Astrocyte of the cerebellum (primary cell): Measurements from ENCODE around the gene GIMAP8.
"Not testable (repeated sequence)": the region's sequence is repeated elsewhere in the genome, so short reads cannot be mapped to it uniquely, and the experiment has no call there.

Source experiments
- DNase-seq: peaks from one replicate; pipeline ENCODE4 v3.0.0-alpha.2; 2011; ENCODE audit warnings: low read depth
- H3K4me3 ChIP-seq: 2 replicates; pipeline ENCODE4 v1.5.1; 2011; ENCODE audit warnings: mild to moderate bottlenecking, low read depth, low read length, moderate library complexity
- in situ Hi-C: cut with HindIII; loops from 2 replicates; pipeline ENCODE4 v1.10.0; 2017; ENCODE audit warnings: low sequenced_read_pairs
- TF ChIP-seq, protein P1 (sequence below): IDR thresholded peaks from 2 replicates; pipeline ENCODE4 v1.5.1; 2012; ENCODE audit warnings: low read length, low read depth, moderate library complexity, mild to moderate bottlenecking; ENCODE audit errors: missing control alignments

Gene GIMAP8

DNA sequence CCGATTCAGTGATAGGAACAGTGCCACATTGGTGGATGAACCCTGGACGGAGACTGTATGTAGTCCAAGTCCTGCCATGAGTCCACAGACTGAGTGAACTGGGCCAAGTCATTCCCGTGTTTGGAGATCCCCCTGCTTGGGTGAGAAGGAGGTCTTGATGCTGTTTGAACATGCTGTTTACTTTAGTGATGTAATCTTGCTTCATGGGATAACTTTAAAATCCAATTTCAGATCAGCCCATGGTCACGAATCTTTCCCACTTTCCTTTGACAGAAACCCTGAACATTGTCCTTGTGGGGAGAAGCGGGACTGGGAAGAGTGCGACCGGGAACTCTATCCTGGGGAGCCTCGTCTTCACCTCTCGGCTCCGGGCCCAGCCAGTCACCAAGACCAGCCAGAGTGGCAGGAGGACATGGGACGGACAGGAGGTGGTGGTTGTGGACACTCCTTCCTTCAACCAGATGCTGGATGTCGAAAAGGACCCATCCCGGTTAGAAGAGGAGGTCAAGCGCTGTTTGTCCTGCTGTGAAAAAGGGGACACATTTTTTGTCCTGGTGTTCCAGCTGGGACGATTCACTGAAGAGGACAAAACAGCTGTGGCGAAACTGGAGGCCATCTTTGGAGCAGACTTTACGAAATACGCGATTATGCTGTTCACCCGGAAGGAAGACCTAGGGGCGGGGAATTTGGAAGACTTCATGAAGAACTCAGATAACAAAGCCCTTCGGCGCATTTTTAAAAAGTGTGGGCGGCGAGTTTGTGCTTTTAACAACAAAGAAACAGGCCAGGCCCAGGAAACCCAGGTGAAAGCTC is 26.6 kb downstream of the GIMAP8 start:
- TF ChIP-seq, protein P1, sequence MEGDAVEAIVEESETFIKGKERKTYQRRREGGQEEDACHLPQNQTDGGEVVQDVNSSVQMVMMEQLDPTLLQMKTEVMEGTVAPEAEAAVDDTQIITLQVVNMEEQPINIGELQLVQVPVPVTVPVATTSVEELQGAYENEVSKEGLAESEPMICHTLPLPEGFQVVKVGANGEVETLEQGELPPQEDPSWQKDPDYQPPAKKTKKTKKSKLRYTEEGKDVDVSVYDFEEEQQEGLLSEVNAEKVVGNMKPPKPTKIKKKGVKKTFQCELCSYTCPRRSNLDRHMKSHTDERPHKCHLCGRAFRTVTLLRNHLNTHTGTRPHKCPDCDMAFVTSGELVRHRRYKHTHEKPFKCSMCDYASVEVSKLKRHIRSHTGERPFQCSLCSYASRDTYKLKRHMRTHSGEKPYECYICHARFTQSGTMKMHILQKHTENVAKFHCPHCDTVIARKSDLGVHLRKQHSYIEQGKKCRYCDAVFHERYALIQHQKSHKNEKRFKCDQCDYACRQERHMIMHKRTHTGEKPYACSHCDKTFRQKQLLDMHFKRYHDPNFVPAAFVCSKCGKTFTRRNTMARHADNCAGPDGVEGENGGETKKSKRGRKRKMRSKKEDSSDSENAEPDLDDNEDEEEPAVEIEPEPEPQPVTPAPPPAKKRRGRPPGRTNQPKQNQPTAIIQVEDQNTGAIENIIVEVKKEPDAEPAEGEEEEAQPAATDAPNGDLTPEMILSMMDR: no peak
- DNase-seq: no peak
- H3K4me3 ChIP-seq: no peak overlapping the region
- in situ Hi-C loops: no loop called here

DNA sequence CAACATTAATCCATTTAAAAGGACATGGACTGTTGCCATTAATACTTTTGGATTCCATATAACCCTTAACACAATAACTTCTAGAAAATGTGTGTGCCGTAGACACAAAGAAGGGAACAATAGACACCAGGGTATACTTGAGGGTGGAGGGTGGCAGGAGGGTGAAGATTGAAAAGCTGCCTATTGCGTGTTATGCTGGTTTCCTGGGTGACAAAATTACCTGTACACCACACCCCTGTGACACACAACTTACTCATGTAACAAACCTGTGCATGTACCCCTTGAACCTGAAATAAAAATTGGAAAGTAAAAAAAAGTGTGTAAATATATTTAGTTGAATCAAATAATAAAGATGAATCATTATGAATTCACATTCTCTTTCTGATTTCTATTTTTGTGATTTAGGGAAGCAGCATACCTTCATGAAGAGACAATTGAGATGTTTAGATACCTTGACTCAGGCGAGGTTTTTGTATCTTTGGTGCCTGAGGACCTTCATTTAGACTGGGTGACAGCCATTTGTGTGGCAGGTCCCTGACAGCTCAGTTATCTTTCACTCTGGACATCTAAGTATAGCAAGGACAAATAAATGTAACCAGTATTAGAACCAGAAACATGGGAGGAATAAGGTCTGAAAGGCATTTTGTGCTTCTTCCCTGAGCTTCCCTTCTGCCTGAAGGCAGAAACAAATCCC is 28.7 kb downstream of the GIMAP8 start:
- in situ Hi-C loops: no loop called here
- H3K4me3 ChIP-seq: no peak overlapping the region
- TF ChIP-seq, protein P1: no peak
- DNase-seq: no peak

DNA sequence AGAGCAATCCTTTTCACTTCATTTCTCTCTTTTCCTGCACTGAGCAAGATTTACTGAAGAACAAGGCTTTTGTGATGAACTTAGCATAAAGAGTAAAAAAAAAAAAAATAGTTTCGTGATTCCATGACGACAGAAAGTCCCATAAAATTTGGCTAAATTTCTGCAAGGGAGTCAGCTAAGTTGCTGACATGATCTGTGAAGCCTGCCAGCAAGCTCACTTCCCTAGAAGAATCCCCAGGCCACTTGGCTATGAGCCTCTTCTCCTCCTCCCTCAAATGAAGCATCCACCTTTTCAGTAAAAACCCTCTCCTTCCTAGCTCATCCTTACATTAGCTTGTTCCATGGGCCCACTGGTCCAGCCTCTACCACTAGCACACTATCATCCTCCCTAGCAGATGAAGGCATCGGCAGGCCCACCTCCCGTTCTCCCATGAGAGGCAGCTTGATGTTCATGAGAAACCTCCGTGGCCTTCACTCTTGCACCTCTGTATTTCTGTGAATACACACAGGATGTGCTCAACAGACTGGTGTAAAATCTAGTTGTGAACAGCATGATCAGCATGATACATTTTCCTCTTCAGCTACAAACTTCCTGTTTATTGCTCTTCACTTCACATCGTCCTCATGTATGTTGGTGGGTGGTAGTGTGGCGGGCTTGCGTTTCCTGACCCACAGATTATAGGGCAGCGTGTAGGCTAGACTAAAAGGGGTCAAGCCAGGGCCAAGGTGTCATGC is 30.9 kb downstream of the GIMAP8 start:
- in situ Hi-C loops: no loop called here
- no peak overlapping the region for H3K4me3 ChIP-seq
- TF ChIP-seq, protein P1: no peak
- DNase-seq: no peak

DNA sequence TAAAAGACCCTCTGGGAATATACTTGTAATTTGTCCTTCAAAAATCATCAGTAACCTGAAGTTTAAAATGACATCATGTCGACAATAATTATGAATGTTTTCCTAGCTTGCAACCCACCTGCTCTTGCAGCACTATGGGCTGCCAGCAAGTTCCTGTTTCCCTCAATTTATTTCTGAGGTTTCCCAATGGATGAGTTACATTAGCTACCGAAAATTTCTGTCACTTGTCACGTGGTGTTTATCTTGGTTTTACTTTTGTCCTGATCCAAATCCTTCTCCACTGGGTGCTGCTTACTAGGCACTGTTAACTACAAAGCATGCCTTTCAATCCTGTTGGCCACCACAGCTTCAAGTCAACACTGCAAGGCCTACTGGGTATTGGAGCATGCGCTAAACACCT is 31.5 kb downstream of the GIMAP8 start:
- DNase-seq: no peak
- no peak overlapping the region for H3K4me3 ChIP-seq
- in situ Hi-C loops: no loop called here
- TF ChIP-seq, protein P1: no peak

DNA sequence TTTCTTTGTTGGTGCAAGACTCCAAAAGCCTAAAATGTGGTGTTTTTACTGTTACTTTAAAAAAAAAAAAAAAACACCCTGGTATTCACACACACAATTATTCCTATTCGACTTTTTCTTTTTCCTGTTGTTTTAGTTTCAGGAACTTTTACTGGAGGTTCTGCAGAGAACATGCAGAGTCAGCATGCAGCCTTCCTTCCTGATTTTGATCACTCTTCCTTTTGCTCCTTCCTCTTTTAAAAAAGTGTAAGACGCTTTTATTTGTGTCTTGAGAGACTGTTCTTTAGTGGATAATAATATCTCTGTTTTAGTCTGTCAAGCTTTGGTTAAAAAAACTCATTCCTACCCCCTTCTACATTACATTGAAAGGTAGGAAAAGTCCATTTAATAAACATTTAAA is 33.1 kb downstream of the GIMAP8 start:
- H3K4me3 ChIP-seq, in situ Hi-C loops, DNase-seq: not testable (repeated sequence)

DNA sequence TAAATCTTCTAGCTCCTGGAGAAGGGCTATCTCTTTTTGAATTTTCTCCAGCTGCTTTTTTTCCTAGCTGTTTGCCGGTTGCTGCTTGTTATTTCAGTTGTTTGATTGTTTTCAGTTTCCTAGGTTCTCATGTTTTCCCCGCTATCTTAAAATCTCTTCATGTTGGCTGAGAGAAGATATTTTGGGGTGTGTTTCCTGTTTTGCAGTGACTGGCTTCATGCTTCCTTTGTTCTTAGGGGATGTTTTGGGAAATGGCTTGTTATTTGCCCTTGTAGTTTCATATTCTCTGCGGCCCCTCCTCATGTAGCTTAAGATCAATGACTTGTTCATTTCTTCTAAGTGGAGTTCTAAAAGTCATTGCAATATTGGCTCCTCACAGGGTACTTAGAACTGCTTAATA is 33.6 kb downstream of the GIMAP8 start:
- in situ Hi-C loops, DNase-seq, H3K4me3 ChIP-seq: not testable (repeated sequence)

DNA sequence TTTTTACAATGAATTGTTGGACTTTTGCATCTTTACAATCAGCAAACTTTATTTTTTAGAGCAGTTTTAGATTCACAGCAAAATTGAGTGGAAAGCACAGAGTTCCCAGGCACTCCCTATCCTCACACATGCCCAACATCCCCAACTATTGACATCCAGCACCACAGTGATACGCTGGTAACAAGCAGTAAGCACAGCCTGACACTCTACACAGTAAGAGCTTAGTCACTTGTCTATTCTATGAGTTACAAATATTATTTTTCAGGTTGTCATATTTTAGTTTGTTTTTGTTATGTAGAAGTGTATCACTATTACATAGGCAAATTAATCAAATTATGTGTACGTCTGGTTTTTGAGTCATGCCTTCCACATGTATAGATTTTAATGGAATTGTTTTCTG is 37.2 kb downstream of the GIMAP8 start:
- no peak overlapping the region for H3K4me3 ChIP-seq
- DNase-seq: no peak
- TF ChIP-seq, protein P1: no peak
- in situ Hi-C loops: no loop called here
